ENCODE measurements around the gene TMEM132A. TPM values are rescaled to one million over a fixed set of nuclear protein-coding genes. Genes with fewer than 3 reads are reported as not detected.

TMEM132A gene
- total RNA-seq, 1 experiment from 2014 or later, result 95.5 TPM

DNA sequence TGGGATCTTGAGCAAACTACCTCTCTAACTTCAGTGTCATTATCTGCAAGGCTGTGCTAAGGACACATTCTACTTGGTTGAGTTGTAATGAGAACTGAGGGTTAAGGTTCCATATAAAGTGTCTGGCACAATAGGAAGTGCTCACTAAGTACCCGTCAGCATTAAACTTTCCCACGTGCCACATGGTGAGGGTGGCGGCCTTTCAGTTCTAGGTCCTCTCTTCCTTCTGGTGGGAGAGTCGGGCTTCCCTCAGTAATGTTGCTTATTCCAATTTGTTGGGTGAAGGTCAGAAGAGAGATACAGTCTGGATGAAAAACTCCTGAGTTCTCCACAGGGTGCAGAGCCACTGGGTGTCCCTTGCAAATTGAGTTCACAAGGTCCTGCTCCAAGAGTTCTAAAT lies 42.6 kb downstream of the TMEM132A start:
- H3K4ac ChIP-seq (ENCODE audit: low read depth, low read length), result no peak overlapping the region
- H3K79me2 ChIP-seq (ENCODE audit: insufficient read depth, low read length), result no peaks in the 10 kb centered on the region
- H2AFZ ChIP-seq (ENCODE audit: low read length), result no peak overlapping the region

More for the DNA sequence above, 42.6 kb downstream of the TMEM132A start:
- DNase-seq, result no peak
- Mint-ChIP-seq H3K9me3 (peaks cover 12 to 22% of the 10 kb centered on the region in 2 experiments), H3K27ac (no peak overlapping the region), H3K4me3 (no peak overlapping the region), H3K36me3 (ENCODE audit: insufficient read depth in 1 of 3, low read depth in 3 of 3) (peaks cover 0 to 7% (median 6%) of the 10 kb centered on the region in 3 experiments; a peak in 5 of 7 replicates), H3K27me3 (ENCODE audit: low read depth) (peaks cover 31% of the 10 kb centered on the region), H3K4me1 (no peaks in the 10 kb centered on the region)
- no peak overlapping the region for H3K14ac ChIP-seq (ENCODE audit: insufficient read depth, low read length)
- no peak overlapping the region for H3K23ac ChIP-seq (ENCODE audit: insufficient read length, low read depth, low read length)
- H3K9ac ChIP-seq (ENCODE audit: extremely low read depth, insufficient read length, low read length), result no peak overlapping the region
- H3K9me3 ChIP-seq (ENCODE audit: control insufficient read depth, low read depth, low read length), result no peaks in the 10 kb centered on the region
- no peak overlapping the region for H2BK5ac ChIP-seq (ENCODE audit: insufficient read length, low read length)
- no peak overlapping the region for H4K91ac ChIP-seq (ENCODE audit: insufficient read length, low read depth, low read length)
- H2AK5ac ChIP-seq (ENCODE audit: insufficient read length, low read length), result no peak overlapping the region
- H2BK20ac ChIP-seq (ENCODE audit: low read depth, low read length, poor library complexity, severe bottlenecking), result no peak overlapping the region
- H4K8ac ChIP-seq (replicated peaks; ENCODE audit: insufficient read length, low read depth, low read length), result no peak overlapping the region
- no peaks in the 10 kb centered on the region for H3K23me2 ChIP-seq (ENCODE audit: insufficient read length, low read depth, low read length, poor library complexity, severe bottlenecking)
- H3T11ph ChIP-seq (ENCODE audit: low read length), result no peak overlapping the region
- no peak overlapping the region for H3K56ac ChIP-seq (ENCODE audit: insufficient read length, low read depth, low read length)
- no peak overlapping the region for H3K27ac ChIP-seq (ENCODE audit: insufficient read length, low read depth, low read length)
- H2BK120ac ChIP-seq (ENCODE audit: low read depth, low read length, poor library complexity, severe bottlenecking), result no peak overlapping the region
- no peaks in the 10 kb centered on the region for H3K79me1 ChIP-seq (ENCODE audit: insufficient read depth, low read depth, low read length, poor library complexity, severe bottlenecking)
- no peak overlapping the region for H2BK12ac ChIP-seq (ENCODE audit: insufficient read length, low read depth, low read length)
- H2BK15ac ChIP-seq (ENCODE audit: low read depth, low read length), result no peak overlapping the region
- no CpG with 5 or more reads among the region's 4 CpGs for WGBS (ENCODE audit: extremely low coverage, insufficient read length, low lambda C conversion rate)
- no peak overlapping the region for H4K5ac ChIP-seq (ENCODE audit: insufficient read length, low read depth, low read length)
- H3K4me2 ChIP-seq (ENCODE audit: insufficient read depth, insufficient read length, low read length), result no peak overlapping the region
- TF ChIP-seq, protein P1, sequence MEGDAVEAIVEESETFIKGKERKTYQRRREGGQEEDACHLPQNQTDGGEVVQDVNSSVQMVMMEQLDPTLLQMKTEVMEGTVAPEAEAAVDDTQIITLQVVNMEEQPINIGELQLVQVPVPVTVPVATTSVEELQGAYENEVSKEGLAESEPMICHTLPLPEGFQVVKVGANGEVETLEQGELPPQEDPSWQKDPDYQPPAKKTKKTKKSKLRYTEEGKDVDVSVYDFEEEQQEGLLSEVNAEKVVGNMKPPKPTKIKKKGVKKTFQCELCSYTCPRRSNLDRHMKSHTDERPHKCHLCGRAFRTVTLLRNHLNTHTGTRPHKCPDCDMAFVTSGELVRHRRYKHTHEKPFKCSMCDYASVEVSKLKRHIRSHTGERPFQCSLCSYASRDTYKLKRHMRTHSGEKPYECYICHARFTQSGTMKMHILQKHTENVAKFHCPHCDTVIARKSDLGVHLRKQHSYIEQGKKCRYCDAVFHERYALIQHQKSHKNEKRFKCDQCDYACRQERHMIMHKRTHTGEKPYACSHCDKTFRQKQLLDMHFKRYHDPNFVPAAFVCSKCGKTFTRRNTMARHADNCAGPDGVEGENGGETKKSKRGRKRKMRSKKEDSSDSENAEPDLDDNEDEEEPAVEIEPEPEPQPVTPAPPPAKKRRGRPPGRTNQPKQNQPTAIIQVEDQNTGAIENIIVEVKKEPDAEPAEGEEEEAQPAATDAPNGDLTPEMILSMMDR (conservative IDR thresholded peaks at IDR 0.05), result no peak
- H3K18ac ChIP-seq (ENCODE audit: insufficient read length, low read depth, low read length), result no peak overlapping the region
- H3K27me3 ChIP-seq (ENCODE audit: insufficient read depth, low read length), result no peaks in the 10 kb centered on the region; the same call in 1 of the 2 replicates
- no peaks in the 10 kb centered on the region for H3K4me1 ChIP-seq (ENCODE audit: insufficient read depth, low read length)
- no peaks in the 10 kb centered on the region for H4K20me1 ChIP-seq (ENCODE audit: control insufficient read depth, insufficient read depth, insufficient read length)
